GM23248 (cell line): ENCODE data around the gene BLZF1. TPM values are rescaled to one million over a fixed set of nuclear protein-coding genes. Genes with fewer than 3 reads are reported as not detected.
A peak's percentile ranks its signal among the peaks of the same experiment; 100 is the strongest.
"Not testable (repeated sequence)": the region's sequence is repeated elsewhere in the genome, so short reads cannot be mapped to it uniquely, and the experiment has no call there.

Source experiments
- DNase-seq: peaks from one replicate; pipeline ENCODE4 v3.0.0-alpha.2; 2015
- H2AFZ ChIP-seq: fragments of 200-600 bp; sonication (generic); 2 replicates; pipeline ENCODE4 v1.6.1; 2016; ENCODE audit warnings: antibody characterized with exemption
- H3F3A ChIP-seq: fragments of 200-600 bp; sonication (generic); 2 replicates; pipeline ENCODE4 v1.6.1; 2016; ENCODE audit warnings: mild to moderate bottlenecking, antibody characterized with exemption, mixed run types; ENCODE audit not compliant: insufficient read depth
- H3K27ac ChIP-seq: fragments of 200-600 bp; sonication (generic); 2 replicates; pipeline ENCODE4 v1.5.1; 2016; ENCODE audit warnings: mild to moderate bottlenecking
- H3K27me3 ChIP-seq: fragments of 200-600 bp; sonication (generic); replicated peaks from 2 replicates; pipeline ENCODE4 v1.6.1; 2016; ENCODE audit warnings: mild to moderate bottlenecking; ENCODE audit not compliant: insufficient read depth
- H3K36me3 ChIP-seq: fragments of 200-600 bp; sonication (generic); 2 replicates; pipeline ENCODE4 v1.6.1; 2016; ENCODE audit warnings: low read depth, mild to moderate bottlenecking
- H3K4me1 ChIP-seq: fragments of 200-600 bp; sonication (generic); 2 replicates; pipeline ENCODE4 v1.6.1; 2016; ENCODE audit warnings: mild to moderate bottlenecking; ENCODE audit not compliant: insufficient read depth
- H3K4me2 ChIP-seq: fragments of 200-600 bp; sonication (generic); one replicate; pipeline ENCODE4 v1.6.1; 2016; ENCODE audit warnings: mild to moderate bottlenecking; ENCODE audit not compliant: unreplicated experiment
- H3K4me3 ChIP-seq: fragments of 200-600 bp; sonication (generic); 2 replicates; pipeline ENCODE4 v1.5.1; 2016; ENCODE audit warnings: mild to moderate bottlenecking
- H3K79me2 ChIP-seq: fragments of 200-600 bp; sonication (generic); 2 replicates; pipeline ENCODE4 v1.6.1; 2016; ENCODE audit warnings: mild to moderate bottlenecking; ENCODE audit not compliant: insufficient read depth
- H3K9ac ChIP-seq: fragments of 200-600 bp; sonication (generic); 2 replicates; pipeline ENCODE4 v1.6.1; 2016; ENCODE audit warnings: mild to moderate bottlenecking
- H3K9me2 ChIP-seq: fragments of 200-600 bp; sonication (generic); 2 replicates; pipeline ENCODE4 v1.6.1; 2016; ENCODE audit warnings: mixed run types, mild to moderate bottlenecking, moderate library complexity; ENCODE audit not compliant: insufficient read depth
- H3K9me3 ChIP-seq: fragments of 200-600 bp; sonication (generic); one replicate; pipeline ENCODE4 v1.6.1; 2017; ENCODE audit warnings: low read depth
- H4K20me1 ChIP-seq: fragments of 200-600 bp; sonication (generic); 2 replicates; pipeline ENCODE4 v1.6.0; 2016; ENCODE audit not compliant: insufficient read depth
- EZH2 ChIP-seq: fragments of 200-600 bp; sonication (generic); IDR thresholded peaks from 2 replicates; pipeline ENCODE4 v1.6.1; 2018; ENCODE audit warnings: antibody characterized with exemption, mild to moderate bottlenecking; ENCODE audit not compliant: insufficient read depth, poor library complexity, severe bottlenecking
- EZH2phosphoT487 ChIP-seq: fragments of 200-600 bp; sonication (generic); IDR thresholded peaks from 2 replicates; pipeline ENCODE4 v1.6.1; 2018; ENCODE audit warnings: antibody characterized with exemption, moderate library complexity, mild to moderate bottlenecking, low read depth; ENCODE audit not compliant: insufficient read depth
- WGBS, 2 experiments: methylation state at CpG; one replicate each; pipeline ENCODE4 v1.1.6; 2015 to 2017; ENCODE audit warnings: low lambda C conversion rate in 2 of 2, low coverage in 1 of 2; ENCODE audit errors: missing lambda C conversion rate in 2 of 2; 5-methylcytosine and 5-hydroxymethylcytosine counted together
- in situ Hi-C: fragments of 300-500 bp; cut with MboI; formaldehyde crosslinking; loops from 2 replicates; pipeline ENCODE4 v1.15.0; 2020
- polyA plus RNA-seq: library from polyadenylated mRNA; unstranded; fragments of >200 nt; fragmentation: Nextera tagmentation; extraction: Ambion mirVana; gene quantifications from 2 replicates; pipeline ENCODE4 v1.2.1, GENCODE V29; 2016
- total RNA-seq: library from RNA; depleted of rRNA; stranded (reverse); fragments of >200 nt; shearing (Covaris generic); gene quantifications from 2 replicates; pipeline ENCODE4 v1.2.3, GENCODE V29; 2014

Gene BLZF1
- total and polyA plus RNA-seq, 2 experiments from 2014 or later = 34.6 to 38.9 TPM

DNA sequence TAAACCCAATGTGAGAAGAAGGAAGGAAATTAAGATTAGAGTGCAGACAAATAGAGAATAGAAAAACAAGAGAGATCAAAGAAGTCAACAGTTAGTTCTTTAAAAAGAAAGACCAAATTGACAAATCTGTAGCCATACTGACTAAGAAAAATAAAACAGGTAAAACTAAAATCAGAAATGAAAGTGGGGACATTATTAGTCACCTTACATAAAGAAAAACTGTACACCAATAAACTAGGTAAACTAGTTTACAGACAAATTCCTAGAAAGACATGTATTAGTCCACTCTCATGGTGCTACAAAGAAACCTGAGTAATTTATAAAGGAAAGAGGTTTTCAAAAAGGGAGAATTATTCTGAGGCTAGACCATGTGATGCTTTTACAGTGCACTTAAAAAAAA lies 22.3 kb downstream of the BLZF1 start:
- peaks cover 69% of the 10 kb centered on the region for H3K36me3 ChIP-seq
- TF ChIP-seq EZH2phosphoT487 (no peak), EZH2 (no peak)
- H4K20me1 ChIP-seq = no peaks in the 10 kb centered on the region
- H3K4me2 ChIP-seq = no peak overlapping the region
- H3K9me2 ChIP-seq = no peaks in the 10 kb centered on the region
- H3K9me3 ChIP-seq = no peaks in the 10 kb centered on the region
- in situ Hi-C loops = no loop called here
- H3K79me2 ChIP-seq = no peaks in the 10 kb centered on the region
- H3K4me1 ChIP-seq = no peaks in the 10 kb centered on the region
- no peaks in the 10 kb centered on the region; the same call in 1 of the 2 replicates for H3F3A ChIP-seq
- H3K27ac ChIP-seq = no peak overlapping the region
- no peak overlapping the region for H3K9ac ChIP-seq
- no peaks in the 10 kb centered on the region for H3K27me3 ChIP-seq
- H3K4me3 ChIP-seq = no peak overlapping the region
- H2AFZ ChIP-seq = no peak overlapping the region
- no peak for DNase-seq

GRCh38 chr1:169392406-169392805 lies 24.4 kb downstream of the BLZF1 start:
- Histone ChIP-seq H3K79me2 (no peaks in the 10 kb centered on the region), H3K9ac (no peak overlapping the region), H3K4me3 (no peak overlapping the region), H3K27ac (no peak overlapping the region), H3K4me1 (no peaks in the 10 kb centered on the region), H4K20me1 (no peaks in the 10 kb centered on the region), H3K27me3 (no peaks in the 10 kb centered on the region), H3K36me3 (peaks cover 63% of the 10 kb centered on the region), H3K9me2 (no peaks in the 10 kb centered on the region), H3F3A (no peaks in the 10 kb centered on the region; the same call in 1 of the 2 replicates), H3K9me3 (no peaks in the 10 kb centered on the region), H3K4me2 (no peak overlapping the region), H2AFZ (no peak overlapping the region)
- in situ Hi-C loops = no loop called here
- no peak for TF ChIP-seq EZH2
- TF ChIP-seq EZH2phosphoT487 = no peak
- DNase-seq = no peak
- WGBS, 2 experiments = 96 to 97% methylated on average over 1 of the region's 1 CpG

GRCh38 chr1:169395955-169396354 lies 28.0 kb downstream of the BLZF1 start:
- in situ Hi-C loops = no loop called here

DNA sequence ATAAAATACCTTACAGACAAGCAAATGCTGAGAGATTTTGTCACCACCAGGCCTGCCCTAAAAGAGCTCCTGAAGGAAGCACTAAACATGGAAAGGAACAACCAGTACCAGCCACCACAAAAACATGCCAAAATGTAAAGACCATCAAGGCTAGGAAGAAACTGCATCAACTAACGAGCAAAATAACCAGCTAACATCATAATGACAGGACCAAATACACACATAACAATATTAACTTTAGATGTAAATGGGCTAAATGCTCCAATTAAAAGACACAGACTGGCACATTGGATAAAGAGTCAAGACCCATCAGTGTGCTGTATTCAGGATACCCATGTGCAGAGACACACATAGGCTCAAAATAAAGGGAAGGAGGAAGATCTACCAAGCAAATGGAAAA lies 34.6 kb downstream of the BLZF1 start:
- H3K27ac ChIP-seq, H3K9me3 ChIP-seq, in situ Hi-C loops, H3F3A ChIP-seq, H3K9me2 ChIP-seq, H3K79me2 ChIP-seq, H4K20me1 ChIP-seq, DNase-seq, H3K4me3 ChIP-seq, H3K4me1 ChIP-seq, H3K9ac ChIP-seq, H2AFZ ChIP-seq, H3K27me3 ChIP-seq, H3K4me2 ChIP-seq, H3K36me3 ChIP-seq: not testable (repeated sequence)
- WGBS, 2 experiments = 86 to 93% methylated on average over 1 of the region's 1 CpG

More at GRCh38 chr1:169395955-169396354, 28.0 kb downstream of the BLZF1 start:
- H4K20me1 ChIP-seq = no peaks in the 10 kb centered on the region
- no peaks in the 10 kb centered on the region for H3K79me2 ChIP-seq
- no peaks in the 10 kb centered on the region for H3K4me1 ChIP-seq
- DNase-seq = peak; percentile 6
- no peak for TF ChIP-seq EZH2
- no peak for TF ChIP-seq EZH2phosphoT487
- no peak overlapping the region for H2AFZ ChIP-seq
- H3K4me2 ChIP-seq = no peak overlapping the region
- no peaks in the 10 kb centered on the region for H3K27me3 ChIP-seq
- H3K27ac ChIP-seq = no peak overlapping the region
- H3F3A ChIP-seq = no peaks in the 10 kb centered on the region; the same call in 1 of the 2 replicates
- WGBS, 2 experiments = 68% methylated on average over 3 of the region's 3 CpGs
- H3K4me3 ChIP-seq = no peak overlapping the region
- H3K9me3 ChIP-seq = no peaks in the 10 kb centered on the region
- peaks cover 38% of the 10 kb centered on the region for H3K36me3 ChIP-seq
- H3K9me2 ChIP-seq = no peaks in the 10 kb centered on the region
- no peak overlapping the region for H3K9ac ChIP-seq

DNA sequence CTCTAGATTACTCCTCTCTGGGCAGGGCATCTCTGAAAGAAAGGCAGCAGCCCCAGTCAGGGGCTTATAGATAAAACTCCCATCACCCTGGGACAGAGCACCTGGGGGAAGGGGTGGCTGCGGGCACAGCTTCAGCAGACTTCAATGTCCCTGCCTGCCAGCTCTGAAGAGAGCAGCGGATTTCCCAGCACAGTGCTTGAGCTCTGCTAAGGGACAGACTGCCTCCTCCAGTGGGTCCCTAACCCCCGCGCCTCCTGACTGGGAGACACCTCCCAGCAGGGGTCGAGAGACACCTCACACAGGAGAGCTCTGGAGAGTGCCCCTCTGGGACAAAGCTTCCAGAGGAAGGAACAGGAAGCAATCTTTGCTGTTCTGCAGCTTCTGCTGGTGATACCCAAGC lies 40.3 kb downstream of the BLZF1 start:
- H3K27me3 ChIP-seq, in situ Hi-C loops, H3K36me3 ChIP-seq, H3K4me1 ChIP-seq, H2AFZ ChIP-seq, H3K4me3 ChIP-seq, H3K9me2 ChIP-seq, H4K20me1 ChIP-seq, H3K27ac ChIP-seq, H3K79me2 ChIP-seq, H3K9ac ChIP-seq, H3K9me3 ChIP-seq, H3F3A ChIP-seq, DNase-seq, H3K4me2 ChIP-seq: not testable (repeated sequence)
- WGBS, 2 experiments = 71 to 73% methylated on average over 5 of the region's 5 CpGs
